Smooth muscle cell of the brain vasculature (primary cell): ENCODE data around the gene ZIC5.

Source experiments
- DNase-seq: peaks from one replicate; pipeline ENCODE4 v3.0.0-alpha.2; 2012; ENCODE audit warnings: low read depth, low spot score

The ZIC5 gene

DNA sequence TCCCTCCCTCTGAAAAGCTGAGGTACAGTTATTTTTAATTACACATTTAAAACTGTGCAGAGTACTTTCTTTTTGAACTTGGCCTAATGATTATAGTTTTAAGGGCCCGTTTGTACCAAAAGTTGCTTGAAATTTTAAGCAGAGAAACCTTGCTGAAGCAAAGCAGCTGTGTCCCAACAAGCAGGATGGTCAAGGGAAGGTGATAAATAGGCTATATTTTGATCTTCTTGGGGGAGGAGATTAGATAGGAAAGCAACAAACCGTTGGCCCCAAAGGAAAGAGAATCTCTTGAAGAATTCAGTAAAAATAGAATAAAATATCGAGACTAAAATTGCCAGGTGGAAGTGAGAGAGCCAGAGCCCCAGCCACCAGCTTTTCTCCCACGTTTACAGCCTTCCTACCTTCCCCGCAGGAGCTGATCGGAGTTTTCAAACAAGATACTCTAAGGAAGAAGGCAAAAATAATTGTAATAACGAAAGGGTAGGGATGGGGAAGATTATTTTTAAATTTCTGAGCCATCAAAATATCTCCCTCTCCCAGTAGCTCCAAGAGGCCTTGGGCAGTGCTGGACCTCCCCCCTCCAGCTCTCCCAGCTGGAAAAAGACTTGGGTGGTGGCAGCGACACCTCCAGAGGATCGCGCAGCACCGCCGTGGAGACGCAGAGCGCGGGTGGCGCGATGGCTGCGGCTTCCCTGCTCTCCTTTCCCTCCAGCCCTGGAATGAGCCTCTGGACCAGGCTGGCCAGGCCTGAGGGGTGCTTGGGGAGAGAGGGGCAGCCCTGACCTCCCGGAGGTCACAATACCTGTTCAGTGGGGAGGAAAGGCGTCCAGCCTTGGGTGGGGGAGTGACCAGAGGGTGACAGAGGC, 15.8 kb upstream of the ZIC5 start:
- DNase-seq, result no peak

DNA sequence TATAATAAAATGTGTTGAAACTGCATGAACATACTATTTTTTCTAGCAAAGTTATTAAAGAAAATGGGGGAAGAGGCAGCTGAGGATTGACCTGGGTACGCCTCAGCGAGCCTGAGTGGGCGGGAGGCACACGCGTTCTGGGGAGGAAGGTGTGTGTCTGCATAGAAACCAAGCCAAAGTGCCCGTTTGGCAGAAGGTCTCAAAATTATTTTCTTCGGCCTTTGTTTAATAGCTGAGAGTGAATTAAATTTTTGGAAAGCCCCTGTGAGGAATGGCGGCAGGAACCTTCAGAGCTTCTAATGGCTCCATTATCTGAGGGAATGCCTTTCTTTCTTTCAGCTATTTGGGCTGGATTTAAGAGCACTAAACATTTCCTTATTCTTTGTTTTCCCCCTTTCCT, 15.2 kb upstream of the ZIC5 start:
- no peak for DNase-seq

DNA sequence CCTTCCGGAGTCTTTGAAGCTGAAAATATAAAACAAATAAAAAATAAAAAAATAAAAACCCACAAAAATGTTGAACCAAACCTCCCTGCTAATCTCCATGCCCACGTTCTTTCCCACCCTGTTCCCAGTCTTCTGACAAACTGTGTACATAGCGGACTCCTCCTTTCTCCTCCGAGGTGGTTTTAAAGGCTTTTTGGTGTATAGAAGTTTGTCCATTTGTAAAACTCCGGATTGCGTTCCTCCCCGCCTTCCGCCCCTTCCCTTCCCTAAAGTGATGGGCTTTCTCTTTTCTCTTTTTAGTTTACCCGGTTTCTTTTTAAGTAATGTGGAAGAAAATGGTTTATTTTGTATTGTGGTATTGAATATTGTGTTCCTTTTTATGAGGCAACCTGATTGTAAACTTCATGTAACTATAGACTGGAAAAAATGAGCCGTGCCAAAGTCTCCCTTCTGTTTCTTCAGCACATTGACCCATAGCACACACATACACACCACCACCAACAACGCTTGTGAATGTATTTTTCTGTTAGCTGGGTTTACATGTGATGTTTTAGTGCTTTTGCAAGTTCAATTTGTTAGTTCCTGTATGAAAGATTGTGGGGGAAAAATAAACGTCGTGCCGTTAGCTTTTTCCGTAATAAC, 14.4 kb upstream of the ZIC5 start:
- no peak for DNase-seq

GRCh38 chr13:99985241-99985874, 13.8 kb upstream of the ZIC5 start:
- DNase-seq, result no peak

DNA sequence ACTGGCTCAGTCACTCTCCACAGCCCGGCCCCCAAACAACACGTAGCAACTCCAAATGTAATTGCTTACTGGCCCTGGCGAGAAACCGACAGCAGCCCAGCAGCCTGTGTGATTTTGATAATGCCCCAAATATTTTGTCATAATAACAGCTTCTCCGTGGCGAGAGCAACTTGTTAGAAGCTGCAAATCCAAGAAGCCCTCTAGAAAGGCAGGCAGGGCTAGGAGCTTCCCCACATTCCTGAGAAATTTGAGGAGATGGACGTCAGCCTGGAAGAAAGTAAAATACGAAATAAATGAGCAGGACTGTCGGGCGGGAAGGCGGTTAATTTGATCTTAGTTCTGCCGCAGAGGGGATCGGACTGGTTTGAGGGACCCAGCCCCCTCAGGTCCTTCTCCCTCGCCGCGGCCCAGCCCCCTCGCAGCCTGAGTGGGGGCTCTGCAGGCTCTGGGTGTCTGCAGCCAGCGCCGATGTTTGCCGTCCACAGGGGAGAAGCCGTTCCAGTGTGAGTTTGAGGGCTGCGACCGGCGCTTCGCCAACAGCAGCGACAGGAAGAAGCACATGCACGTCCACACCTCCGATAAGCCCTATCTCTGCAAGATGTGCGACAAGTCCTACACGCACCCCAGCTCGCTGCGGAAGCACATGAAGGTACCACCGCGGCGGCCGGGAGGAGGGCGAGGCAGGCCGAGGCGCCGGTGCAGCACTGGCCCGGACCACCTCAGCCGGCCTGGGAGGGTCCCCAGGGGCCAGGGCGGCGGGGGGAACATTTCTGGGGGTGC, 13.1 kb upstream of the ZIC5 start:
- DNase-seq, result no peak

GRCh38 chr13:99983499-99984401, 12.2 kb upstream of the ZIC5 start:
- DNase-seq, result no peak

- DNase-seq, result no peak
These were observed 11.3 kb upstream of the ZIC5 start for GRCh38 chr13:99982731-99983498.

- DNase-seq, result no peak
These were observed 10.6 kb upstream of the ZIC5 start for GRCh38 chr13:99982036-99982730.

DNA sequence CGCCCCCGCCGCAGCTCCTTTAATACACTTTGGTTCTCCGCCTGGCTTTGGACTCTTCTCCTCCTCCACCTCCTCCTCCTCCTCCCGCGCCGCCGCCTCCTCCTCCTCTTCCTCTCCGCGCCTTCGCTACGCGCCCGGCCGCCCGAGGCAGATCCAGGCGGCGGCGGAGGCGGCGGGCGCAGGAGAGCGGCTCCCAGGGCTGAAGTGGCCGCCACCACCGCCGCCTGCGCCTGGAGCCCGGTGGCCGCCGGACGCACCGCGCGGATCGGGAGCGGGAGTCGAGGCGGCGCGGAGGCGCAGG, 10.1 kb upstream of the ZIC5 start, which contains the start of gene ZIC2:
TSS of gene ZIC2 (plus strand) at position 50 of the 301 bp plus-strand sequence. CDS start 281 bp downstream, outside the sequence.
- DNase-seq, result no peak

GRCh38 chr13:99980824-99981734, 9.5 kb upstream of the ZIC5 start:
- peak; percentile 89 for DNase-seq

DNA sequence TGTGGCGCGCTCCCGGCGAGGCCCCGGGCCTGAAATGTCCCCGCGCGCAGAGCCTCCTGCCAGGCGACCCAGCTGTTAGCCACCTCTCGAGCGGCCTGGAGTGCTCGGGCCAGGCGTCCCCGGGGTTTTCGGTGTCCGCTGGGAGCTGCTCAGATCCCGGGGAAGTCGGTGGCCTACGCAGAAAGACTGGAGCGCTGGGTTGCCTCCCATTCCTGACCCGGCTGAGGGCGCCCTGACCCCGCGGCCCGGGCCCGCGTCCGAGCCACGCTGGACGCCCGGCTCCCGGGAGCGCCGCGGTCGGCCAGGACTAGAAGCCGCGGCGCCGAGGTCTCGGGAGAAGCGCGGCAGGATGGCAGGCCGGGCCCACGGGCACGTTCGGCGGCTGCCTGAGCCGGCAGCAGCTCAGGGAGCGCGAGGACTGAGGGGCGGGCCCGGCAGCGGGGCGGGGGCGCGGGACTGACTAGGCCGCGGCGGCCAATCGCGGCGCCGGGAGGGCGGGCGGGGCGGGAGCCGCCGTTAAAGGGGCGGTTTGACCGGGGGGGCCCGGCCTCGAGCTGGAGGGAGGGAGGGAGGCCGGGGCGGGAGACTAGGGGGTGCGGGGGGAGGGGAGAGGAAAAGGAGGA, 8.7 kb upstream of the ZIC5 start:
- DNase-seq, result no peak

GRCh38 chr13:99979453-99980200, 8.1 kb upstream of the ZIC5 start:
- no peak for DNase-seq

- no peak for DNase-seq
These were observed 7.4 kb upstream of the ZIC5 start for GRCh38 chr13:99978799-99979452.

GRCh38 chr13:99977912-99978798, 6.6 kb upstream of the ZIC5 start:
- no peak for DNase-seq

DNA sequence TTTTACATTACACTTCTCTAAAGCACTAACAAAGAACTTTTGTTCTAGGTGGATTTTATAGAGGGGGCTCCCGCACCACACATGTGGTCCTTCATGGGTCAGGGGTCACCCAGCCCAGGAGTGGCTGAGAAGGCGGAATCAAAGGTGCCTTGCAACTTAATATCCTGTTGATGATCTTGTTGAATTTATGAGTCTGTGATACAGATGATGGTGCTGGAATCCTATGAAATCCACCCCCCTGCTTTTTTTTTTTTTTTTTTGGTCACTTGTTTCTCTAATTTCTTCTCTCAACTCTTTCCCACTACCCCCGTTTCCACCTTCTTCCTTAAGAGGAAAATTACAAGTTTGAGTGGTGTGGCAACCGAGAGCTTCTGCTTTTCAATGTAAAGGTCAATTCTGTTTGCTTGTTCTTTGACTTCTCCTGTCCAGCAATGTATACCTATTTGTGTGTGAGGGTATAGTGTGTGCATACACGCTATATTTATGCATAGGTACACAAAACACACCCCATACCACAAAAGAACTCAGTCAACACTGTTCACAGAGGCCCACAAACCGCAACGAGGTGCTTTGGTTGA, 5.9 kb upstream of the ZIC5 start:
- DNase-seq, result no peak
